Kidney glomerular epithelial cell (primary cell): ENCODE results near the gene TMEM203.
"Not testable (repeated sequence)": the region's sequence is repeated elsewhere in the genome, so short reads cannot be mapped to it uniquely, and the experiment has no call there.

ENCODE experiments used
- DNase-seq: peaks from one replicate; lab custom pipeline; 2025; lab: John Stamatoyannopoulos, UW

The TMEM203 gene

GRCh38 chr9:137242269-137243203 lies 37.1 kb upstream of the TMEM203 start:
- no peak for DNase-seq

- no peak for DNase-seq
Measured at GRCh38 chr9:137241490-137242268, 36.2 kb upstream of the TMEM203 start.

- peak; percentile 100 for DNase-seq
Measured at GRCh38 chr9:137240841-137241489, 35.5 kb upstream of the TMEM203 start, which contains the start of gene TUBB4B. Gene TUBB4B, plus strand, starts transcription at chr9:137241287. Its CDS starts 74 bp downstream, at chr9:137241361.

- peak; percentile 41 for DNase-seq
Measured at GRCh38 chr9:137240318-137240840, 34.9 kb upstream of the TMEM203 start.

DNA sequence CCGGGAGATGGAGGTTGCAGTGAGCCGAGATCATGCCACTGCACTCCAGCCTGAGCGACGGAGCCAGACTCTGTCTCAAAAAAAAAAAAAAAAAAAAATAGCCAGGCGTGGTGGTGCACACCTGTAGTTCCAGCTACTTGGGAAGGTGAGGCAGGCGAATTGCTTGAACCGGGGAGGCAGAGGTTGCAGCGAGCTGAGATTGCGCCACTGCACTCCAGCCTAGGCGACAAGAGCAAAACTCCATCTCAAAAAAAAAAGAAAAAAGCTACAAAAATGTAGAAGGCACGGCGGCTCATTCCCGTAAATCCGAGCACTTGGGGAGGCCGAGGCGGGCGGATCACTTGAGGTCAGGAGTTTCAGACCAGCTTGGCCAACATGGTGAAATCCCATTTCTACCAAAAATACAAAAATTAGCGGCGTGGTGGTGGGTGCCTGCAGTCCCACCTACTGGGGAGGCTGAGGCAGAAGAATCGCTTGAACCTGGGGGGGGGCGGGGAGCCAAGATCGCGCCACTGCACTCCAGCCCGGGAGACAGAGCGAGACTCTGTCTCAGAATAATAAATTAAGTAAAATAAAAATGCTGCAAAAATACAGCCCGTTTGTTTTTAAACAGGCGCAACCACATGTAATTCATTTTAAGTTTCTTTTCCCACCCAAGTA lies 34.2 kb upstream of the TMEM203 start:
- not testable (repeated sequence) for DNase-seq

- no peak for DNase-seq
Measured at GRCh38 chr9:137237759-137238726, 32.6 kb upstream of the TMEM203 start.

DNA sequence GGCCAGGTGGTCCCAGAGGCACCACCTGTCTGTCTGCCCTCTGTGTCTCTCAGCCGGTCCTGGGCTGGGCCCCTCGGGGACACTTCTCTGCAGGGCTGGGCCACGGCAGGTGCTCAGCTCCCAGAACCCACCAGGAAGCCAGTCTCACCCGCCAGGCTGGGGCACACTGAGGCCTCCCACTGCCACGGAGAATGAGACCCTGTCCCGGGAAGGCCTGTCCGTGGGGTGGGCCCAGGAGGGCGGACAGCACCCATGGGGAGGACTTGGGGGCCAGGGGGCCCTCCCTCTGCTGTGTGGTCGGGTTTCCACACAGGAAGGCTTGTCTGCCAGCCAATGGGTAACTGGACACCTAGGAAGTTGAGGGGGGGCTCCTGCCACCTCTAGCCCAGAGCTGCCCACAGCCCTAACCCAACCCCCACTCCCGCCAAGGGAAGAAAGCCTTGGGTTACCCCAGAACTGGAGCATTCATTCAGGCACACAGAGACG lies 31.5 kb upstream of the TMEM203 start:
- DNase-seq = no peak

DNA sequence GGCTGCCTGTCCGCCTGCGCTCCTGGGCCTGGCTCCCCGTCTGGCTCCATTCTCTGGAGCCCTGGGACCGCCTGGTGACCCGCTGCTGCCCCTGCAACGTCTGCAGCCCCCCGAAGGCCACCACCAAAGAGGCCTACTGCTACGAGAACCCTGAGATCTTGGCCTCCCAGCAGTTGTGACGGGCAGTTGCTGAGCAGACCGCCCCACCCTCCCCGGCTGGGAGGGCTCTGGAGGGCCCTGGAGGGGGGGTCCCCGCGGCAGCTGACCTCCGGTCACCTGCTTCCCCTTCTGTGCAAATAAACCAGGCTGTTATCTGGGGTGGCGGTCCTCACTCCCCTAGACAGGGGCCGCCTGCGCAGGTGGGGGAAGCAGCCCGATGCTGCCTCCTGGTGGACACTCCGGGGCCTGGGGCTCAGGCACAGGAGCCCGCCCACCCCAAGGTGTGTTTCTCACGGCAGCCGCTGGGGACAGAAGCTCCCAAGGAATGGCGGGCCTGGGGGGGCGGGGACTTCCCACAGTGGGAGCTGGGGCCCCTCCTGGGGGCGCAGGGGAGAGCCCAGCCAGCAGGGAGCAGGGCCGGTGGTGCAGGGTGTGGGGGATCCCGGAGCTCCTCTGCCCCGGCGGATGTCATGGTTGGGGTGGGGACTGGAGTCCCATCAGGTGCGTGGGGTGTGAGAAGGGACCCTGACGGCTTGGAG lies 30.9 kb upstream of the TMEM203 start:
- peak; percentile 49 for DNase-seq

- DNase-seq = no peak
Measured at GRCh38 chr9:137235424-137236237, 30.2 kb upstream of the TMEM203 start.

GRCh38 chr9:137234758-137235423 lies 29.4 kb upstream of the TMEM203 start:
- no peak for DNase-seq

- no peak for DNase-seq
Measured at GRCh38 chr9:137234055-137234697, 28.7 kb upstream of the TMEM203 start.

DNA sequence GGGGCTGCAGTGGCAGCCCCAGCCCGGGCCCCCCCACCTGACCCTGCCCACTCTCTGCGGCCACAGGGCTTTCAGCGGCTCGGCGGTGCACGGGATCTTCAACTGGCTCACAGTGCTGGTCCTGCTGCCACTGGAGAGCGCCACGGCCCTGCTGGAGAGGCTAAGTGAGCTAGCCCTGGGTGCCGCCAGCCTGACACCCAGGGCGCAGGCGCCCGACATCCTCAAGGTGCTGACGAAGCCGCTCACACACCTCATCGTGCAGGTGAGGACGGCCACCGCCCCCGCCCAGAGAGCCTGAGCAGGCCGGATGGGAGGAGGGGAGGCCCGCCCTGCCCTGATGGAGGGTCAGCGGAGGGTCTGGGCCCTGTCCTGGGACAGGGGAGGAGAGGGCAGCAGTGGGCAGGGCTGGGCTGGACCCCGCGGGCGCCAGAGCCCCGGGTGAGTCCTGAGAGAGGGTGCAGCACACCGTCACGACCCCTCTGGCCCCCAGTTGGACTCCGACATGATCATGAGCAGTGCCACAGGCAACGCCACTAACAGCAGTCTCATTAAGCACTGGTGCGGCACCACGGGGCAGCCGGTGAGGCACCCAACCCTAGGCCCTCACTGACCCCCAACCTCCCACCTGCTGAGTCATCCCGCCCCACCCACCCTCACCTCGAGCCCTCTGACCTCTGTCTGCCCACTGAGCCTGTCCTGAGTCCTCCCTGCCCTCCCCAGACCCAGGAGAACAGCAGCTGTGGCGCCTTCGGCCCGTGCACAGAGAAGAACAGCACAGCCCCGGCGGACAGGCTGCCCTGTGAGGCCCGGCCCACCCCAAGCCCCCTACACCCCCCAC lies 27.9 kb upstream of the TMEM203 start:
- no peak for DNase-seq

DNA sequence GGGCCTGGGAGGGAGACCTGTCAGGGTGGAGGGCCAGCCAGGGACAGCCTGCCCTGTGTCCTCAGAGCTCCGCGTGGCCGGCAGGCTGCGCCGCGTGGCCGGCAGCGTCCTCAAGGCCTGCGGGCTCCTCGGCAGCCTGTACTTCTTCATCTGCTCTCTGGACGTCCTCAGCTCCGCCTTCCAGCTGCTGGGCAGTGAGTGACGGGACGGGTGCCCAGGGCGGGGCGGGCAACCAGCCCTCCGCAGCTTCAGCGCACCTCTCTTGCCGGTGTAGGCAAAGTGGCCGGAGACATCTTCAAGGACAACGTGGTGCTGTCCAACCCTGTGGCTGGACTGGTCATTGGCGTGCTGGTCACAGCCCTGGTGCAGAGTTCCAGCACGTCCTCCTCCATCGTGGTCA lies 27.1 kb upstream of the TMEM203 start:
- DNase-seq = no peak

GRCh38 chr9:137232101-137232500 lies 26.7 kb upstream of the TMEM203 start:
- DNase-seq = no peak

GRCh38 chr9:137231372-137232039 lies 26.1 kb upstream of the TMEM203 start:
- DNase-seq = no peak

- no peak for DNase-seq
Measured at GRCh38 chr9:137230705-137231371, 25.4 kb upstream of the TMEM203 start, which contains the start of gene SLC34A3. Gene SLC34A3, plus strand, starts transcription at chr9:137230901. Its CDS starts 802 bp downstream, at chr9:137231703.
